Endometrium (tissue), 2 donors: Measurements from ENCODE around the gene ZFP1.
"Not testable (repeated sequence)": the region's sequence is repeated elsewhere in the genome, so short reads cannot be mapped to it uniquely, and the experiment has no call there.

Source experiments
- FAIRE-seq: peaks from 2 replicates; lab custom pipeline; 2012; peaks lifted over from hg19 to GRCh38; lab: Jason Lieb, UNC
- donor health status: control.
- donor health status: control.

Gene ZFP1

DNA sequence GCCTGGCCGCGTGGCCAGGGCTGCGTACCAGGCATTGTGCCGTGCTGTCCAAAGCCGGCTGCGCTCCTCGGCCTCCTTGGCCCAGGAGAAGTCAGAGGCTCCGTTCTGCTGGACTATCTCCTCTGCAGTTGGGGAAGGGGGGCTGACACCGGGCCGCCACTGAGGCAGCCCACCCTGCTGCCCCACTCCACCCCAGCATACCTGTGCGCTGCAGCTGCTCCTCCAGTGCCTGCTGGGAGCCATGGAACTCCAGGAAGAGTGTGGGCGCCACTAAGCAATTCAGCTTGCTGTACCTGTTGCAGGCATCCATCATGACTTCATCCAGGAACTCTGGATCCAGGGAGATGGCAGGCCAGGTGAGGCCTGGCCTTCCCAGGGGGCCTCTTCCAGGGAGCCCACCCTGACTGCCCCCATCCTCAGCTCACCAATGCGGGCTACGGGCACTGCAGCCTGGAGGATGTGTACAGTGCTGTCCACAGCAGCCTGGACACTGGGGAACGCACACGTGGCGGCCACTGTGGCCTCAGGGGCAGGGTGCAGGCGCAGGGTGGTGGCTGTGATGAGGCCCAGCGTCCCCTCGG lies 34.7 kb upstream of the ZFP1 start:
- no peak for FAIRE-seq

DNA sequence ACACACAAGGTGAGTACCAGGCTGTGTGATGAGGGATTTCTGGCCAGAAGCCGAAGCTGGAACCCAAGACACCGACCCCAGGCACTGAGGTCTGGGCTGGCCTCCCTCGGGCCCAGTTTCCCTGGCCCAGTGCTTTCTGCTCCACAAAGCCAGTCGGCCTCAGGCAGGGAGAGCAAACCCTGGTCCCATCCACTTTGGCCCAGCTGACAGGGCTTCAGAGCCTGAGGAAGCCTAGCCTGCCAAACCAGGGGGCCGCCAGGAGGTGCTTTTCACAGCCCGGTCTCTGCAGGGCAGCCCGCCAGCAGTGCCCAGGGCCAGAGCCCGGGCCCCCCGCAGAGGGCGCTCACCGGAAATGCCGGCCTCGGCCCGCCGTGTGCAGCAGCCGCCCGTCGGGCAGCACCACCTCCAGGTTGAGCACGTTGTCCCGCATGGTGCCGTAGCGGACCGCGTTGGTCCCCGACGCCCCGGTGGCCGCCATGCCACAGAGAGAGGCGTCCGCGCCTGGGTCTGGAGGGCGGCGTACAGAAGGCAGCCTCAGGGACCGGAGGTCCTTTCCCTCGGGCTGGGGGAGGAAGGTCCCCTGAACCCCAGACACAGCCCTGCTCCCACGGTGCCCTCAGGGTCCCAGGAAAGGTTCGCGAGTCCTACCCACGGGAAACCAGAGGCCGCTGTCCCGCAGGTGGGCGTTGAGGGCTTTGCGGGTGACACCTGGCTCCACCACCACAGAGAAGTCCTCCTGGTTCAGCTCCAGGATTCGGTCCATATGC lies 34.0 kb upstream of the ZFP1 start:
- no peak for FAIRE-seq

DNA sequence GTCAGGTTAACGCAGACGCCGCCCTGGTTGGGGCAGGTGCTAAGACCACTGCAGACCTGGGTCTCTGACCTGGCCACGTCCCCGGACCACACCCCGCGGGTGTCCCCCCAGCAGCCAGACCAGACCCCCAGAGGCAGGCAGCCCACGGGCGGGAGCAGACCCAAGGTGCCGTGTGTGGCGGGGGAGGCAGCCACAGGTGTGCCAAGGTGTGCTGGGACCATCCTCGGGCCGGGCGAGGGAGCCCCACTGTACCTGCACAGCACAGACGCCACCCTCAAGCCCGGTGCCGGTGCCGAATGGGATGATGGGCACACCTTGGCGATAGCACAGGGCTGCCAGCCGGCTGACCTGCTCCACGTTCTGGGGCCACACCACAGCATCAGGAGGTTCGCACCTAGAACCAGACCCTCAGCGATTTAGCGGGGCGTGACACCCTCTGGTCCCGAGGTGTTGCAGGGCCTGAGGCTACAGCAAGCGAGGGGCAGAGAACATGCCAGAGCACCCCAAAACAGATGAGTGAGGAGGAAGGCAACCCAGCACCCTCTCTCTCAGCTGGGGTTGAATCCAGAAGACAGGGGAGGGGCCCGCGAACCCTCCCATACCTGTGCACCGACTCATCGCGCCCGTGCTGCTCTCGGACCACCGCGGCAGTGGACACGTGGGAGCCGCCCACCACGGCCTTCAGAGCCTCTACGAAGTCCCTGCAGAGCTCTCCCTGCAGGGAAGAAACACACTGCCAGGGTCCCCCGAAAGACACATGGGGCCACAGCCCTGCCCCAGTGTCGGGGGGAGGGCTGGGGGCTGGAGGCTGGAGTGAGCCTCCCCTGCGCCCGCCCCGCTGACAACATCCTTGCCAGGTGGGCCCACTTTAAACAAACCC lies 33.1 kb upstream of the ZFP1 start:
- no peak for FAIRE-seq

DNA sequence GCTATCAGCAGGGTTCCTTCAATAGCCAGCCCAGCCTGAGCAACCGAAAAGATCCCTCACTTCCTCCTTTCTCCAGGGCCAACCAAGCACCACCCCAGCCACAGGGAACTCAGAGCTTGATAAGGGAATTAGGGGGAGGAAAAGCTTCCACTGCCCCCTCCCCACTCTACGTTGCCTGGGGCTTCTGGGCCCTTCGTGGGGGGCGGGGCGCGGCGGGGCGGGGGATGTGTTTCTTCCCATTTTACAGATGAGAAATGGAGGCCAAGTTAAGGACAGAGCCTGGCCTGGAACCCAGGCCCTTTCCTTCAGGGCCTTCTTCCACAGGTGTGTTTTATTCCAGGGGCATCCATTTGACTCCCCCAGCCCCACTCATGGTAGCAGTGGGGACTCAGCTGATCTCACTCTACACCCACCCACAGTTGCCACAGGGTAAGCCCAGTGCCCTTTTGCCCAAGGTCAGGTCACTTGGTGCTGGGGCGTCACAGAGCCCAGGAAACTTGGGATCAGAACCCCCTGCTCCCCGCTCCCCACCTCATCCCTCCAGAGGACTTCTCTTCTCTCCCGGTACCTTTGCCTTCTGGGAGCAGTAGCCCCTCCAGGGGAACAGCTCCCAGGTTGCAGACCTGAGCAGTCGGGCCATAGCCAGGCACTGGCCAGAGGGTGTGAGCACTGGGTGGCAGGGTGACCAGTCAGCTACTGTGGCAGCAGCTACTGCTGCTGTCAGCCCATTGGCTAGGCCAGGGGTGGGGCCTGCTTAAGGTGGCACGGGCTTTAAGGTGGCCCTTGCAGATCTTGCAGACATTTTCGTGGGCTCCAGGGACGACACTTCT lies 32.0 kb upstream of the ZFP1 start, which contains the start of gene LDHD:
Gene LDHD (minus strand): TSS at position 700 of the 830 bp plus-strand sequence. CDS start 60 bp downstream, at position 640.
- no peak for FAIRE-seq

DNA sequence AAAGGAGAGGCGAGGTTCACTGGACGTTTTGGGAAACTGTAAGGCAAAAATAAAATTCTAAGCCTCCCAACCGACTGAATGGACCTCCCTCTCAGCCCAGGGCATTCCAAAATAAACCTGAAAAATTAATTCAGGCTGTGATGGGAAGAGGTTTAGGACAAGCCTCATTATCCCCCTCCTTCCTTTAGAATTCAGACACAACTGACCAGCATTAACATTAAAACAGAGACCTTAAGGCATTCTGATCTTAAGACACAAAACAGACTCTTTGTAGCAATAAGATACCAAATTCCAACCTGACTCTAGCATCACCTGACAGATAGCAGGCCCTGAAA lies 31.4 kb upstream of the ZFP1 start:
- no peak for FAIRE-seq

DNA sequence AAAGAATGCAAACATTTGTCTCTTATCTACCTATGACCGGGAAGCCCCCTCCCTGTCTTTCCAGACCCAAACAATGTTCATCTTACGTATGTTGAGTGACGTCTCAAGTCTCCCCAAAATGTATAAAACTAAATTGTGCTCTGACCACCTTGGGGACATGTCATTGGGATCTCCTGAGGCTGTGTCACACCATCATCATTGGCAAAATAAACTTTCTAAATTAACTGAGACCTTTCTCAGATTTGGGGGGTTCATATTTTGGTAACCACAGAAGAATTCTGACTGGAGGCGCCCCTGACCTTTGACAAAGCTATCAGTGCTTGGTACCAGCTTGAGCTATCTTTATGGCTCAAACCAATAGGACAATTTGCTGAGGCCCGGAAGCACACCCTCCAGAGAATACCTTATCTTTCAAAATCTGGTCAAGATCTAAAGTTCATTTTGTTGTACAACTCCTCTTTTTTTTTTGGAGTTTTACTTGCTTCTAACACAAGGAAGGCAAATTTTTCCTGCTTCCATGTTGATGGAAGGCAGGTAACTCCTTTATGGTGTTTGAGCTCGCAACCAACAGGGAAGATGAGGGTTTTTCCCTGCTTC lies 29.3 kb upstream of the ZFP1 start:
- no peak for FAIRE-seq

DNA sequence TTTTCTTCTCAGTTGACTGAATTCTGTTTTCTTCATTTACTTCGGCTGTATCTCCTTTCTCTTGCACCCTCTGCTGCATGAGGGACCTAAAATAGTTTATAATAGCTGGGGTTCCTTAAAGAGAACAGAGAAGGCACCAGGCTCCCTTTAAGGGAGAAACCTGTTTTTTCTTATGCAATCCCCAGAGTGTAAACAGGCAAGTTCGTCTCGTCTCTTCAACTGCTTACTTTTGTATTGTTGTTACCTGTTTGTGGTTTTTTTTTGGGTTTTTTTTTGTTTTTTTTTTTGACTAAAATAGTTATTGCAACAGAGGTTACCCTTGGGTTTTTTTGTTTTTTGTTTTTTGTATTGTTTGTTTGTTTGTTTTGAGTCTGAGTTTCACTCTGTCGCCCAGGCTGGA lies 28.1 kb upstream of the ZFP1 start:
- no peak for FAIRE-seq

DNA sequence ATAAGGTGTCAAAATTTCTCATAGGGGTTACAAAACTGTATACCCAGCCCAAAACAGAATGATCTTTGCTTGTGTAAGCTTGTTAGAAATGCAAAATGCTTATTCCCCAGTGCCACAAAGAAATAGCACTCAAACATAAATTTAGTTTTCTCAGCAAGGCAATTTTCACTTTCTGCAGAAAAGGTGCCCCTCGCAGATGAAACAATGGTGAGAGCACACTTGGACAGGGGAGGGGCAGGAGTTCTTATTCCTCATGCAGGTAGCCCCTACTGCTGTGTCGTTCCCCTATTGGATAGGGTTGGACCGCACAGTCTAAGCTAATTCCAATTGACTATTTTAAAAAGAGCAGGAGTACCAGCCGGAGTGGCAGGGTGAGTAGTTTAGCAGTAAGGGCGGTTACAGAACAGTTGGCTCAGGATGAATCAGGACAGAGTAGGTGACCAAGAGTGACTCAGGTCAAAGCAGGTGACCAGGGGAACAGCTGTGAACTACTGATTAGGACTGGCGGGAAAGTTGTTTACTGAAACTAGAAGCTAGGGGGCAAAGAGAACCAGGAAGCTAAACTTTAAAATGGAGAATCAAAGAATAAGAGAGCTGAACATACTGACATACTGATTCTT lies 26.3 kb upstream of the ZFP1 start:
- no peak for FAIRE-seq

DNA sequence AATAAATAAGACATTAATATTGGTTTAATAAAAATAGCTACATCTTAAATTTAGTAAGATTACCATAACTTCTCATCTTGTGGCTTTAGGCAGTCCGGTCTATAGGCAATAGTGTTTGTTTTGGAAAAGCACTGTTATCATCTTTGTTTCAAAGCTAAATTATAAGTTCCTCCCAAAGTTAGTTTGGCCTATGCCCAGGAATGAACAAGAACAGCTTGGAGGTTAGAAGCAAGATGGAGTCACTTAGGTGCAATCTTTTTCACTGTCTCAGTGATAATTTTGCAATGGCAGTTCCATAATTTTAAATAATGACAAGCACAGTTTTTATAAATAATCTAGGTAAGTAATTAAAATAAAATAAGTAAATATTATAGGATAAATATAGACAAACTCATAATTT lies 25.7 kb upstream of the ZFP1 start:
- no peak for FAIRE-seq

DNA sequence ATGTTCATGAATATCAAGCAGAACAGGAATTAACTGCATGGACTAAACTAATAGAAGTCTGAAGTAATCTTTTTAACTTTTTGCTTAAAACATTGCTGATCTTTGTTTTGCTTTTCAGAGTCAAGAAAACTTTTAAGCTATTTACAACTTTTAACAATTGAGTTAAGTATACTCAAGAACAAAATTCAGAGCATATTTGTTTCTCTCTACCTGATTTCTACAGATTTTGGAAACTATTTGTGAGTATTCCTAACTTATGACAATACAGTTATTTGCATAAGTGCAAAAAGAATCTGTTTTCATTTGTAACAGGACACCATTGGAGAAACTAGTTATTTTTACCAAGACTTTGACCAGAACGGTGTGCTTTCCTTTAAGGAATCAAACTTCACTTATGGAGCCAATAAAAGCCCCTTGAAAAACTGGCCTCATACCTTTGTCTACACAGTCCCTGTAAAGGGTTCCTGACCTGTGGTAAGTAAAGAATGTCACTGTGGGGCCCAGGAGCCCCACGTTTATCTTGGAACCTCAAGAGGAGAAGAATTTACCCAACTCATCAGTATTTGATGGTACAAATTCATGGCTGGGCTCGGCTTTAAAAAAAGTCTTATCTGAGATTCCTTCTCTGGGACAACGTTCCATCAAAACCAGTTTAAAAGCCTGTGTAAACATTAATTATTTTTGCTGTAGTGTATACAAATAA lies 20.5 kb upstream of the ZFP1 start:
- no peak for FAIRE-seq

DNA sequence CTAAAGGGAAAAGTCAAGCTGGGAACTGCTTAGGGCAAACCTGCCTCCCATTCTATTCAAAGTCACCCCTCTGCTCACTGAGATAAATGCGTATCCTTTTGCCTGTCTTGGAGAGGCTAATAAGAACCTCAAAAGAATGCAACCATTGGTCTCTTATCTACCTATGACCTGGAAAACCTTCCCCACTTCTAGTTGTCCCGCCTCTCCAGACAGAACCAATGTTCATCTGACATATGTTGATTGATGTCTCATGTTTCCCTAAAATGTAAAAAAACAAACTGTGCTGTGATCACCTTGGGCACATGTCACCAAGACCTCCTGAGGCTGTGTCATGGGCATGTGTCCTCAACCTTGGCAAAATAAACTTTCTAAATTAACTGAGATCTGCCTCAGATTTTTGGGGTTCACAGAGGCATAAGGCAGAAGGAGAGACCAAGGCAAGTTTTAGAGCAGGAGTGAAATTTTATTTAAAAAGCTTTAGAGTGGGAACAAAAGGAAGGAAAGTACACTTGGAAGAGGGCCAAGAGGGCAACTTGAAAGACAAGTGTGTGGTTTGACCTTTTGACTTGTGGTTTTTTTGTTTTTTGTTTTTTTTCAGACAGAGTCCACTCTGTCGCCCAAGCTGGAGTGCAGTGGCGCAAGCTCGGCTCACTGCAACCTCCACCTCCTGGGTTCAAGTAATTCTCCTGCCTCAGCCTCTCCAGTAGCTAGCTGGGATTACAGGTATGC lies 18.7 kb upstream of the ZFP1 start:
- not testable (repeated sequence) for FAIRE-seq

DNA sequence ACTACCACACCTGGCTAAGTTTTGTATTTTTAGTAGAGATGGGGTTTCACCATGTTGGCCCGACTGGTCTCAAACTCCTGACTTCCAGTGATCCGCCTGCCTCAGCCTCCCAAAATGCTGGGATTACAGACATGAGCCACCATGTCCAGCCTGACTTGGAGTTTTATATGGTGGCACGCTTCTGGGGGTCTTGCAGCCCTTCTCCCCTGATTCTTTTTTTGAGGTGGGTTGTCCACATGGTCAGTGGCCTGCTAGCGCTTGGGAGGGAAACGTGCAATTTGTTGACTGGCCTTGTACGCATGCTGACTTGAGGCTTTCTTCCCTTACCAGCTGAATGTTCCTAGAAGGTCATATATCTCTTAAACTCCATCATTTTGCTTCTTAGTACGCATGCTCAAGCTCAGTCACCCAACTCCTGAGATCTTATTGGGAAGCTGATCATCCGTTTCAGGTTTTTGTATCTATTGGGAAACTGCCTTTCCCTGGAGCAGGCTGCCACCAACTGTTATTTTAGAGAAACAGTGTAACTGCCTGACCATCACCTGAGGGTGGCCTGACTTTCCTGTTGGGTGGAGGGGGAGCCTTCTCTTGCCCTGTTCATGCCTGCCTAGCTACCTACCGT lies 18.1 kb upstream of the ZFP1 start:
- no peak for FAIRE-seq

DNA sequence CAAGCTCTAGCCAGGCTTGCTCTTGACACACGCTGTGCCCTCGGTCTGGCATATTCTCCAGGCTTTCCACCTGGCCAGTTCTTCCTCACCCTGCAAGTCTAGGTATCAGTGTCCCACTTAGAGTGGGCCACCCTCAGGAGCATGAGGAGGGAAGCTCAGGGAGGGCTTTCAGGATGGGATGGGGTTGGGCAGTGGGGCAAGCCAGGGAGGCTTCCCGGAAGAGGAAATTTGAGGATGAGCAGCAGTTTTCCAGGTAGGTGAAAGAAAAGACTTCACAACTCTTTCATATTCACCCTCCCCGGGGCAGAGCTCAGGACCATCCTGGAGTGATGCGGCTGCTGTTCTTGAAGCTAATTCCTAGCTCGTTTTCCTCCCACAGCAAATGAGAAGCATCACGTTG lies 17.2 kb upstream of the ZFP1 start:
- FAIRE-seq, result no peak

DNA sequence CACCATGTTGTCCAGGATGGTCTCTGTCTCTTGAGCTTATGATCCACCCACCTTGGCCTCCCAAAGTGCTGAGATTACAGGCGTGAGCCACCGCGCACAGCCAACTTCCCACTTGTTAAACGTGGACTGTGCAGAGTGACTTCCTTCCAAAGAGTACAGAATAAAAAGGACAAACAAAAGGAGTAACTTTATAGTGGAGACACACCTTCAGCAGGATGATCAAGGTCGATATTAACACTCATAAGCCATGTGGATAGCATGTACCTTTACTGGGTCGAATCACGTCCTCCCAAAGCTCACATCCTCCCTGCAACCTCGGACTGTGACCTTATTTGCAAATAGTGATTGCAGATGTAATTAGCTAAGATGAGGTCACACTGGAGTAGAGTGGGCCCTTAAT lies 10.1 kb upstream of the ZFP1 start:
- no peak for FAIRE-seq

DNA sequence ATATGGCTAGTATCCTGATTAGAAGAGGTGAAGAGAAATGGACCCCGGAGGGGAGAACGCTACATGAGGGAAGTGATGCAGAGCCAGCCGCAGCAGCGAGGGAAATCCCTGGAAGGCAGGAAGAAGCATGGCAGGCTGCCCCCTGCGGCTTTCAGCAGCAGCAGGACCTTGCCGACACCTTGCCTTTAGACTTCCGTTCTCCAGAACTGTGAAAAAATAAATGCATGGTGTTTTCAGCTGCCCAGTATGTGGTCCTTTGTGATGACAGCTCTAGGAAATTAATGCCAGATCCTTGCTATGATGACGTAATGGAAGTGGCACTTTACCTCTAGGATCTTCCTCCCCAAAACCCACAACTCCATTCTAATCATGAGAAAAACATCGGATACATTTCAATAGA lies 9.7 kb upstream of the ZFP1 start:
- no peak for FAIRE-seq

DNA sequence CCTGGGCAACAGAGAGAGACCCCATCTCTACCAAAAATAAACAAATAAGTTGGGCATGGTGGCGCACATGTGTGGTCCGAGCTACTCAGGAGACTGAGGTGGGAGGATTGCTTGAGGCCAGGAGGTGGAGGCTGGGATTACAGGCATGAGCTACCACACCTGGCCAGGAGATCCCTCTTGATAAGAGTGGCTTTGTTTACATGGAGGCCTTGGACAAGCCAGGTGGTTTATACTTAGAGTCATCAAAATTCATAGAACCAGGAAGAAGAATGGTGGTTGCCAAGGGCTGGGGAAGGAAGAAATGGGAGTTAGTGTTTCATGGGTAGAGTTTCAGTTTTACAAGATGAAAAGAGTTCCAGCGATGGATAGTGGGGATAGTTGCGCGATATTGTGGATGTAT lies 8.8 kb upstream of the ZFP1 start:
- no peak for FAIRE-seq

DNA sequence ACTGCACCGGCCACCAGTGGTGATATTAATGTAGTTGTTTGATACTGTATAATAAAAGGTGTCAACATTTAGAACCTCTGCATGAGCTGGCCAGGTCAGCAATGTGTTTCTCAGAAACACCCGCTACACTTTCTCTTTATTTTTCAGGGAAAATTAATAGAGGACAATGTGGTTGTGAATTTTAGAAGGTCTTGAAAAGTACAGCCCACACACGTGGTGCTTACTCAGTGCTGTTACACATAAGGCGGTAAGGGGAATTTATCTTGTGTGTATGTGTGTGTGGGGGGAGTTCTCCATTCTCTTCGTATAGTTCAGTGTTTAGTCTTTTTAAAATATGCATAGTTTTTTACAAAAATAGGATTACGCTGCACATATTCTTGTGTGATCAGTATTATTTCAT lies 4.4 kb upstream of the ZFP1 start:
- FAIRE-seq, result no peak

DNA sequence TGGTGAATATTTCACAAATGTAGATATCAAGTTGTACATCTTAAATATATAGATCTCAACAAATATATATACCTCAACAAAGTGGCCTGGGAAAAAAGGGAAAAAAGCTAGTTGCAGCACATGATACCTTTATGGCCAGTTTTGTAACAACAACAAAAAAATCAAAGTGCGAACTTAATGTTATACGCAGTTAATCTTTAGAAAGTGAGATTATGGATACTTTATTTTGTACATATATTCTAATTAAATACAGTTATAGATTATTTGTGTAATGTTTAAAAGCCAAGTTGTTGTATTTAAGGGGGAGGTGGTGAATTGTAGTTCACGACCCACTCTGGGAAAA lies 385 bp upstream of the ZFP1 start:
- no peak for FAIRE-seq

DNA sequence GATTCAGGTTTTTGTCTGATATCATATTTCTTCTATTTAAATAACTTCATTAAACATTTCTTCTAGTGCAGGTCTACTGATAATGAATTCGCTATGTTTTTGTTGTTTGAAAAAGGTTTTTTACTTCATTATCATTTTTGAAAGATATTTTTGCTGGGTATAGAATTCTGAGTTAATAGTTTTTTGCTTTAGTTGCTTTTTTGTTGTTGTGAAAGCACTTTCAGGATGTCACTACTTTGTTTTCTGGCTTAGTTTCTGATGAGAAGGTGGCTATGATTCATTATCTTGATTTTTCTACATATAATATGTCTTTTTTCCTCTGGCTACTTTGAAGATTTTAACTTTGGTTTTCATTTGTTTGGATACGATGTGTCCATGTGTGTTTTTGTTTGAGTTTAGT lies 3.5 kb downstream of the ZFP1 start:
- no peak for FAIRE-seq

DNA sequence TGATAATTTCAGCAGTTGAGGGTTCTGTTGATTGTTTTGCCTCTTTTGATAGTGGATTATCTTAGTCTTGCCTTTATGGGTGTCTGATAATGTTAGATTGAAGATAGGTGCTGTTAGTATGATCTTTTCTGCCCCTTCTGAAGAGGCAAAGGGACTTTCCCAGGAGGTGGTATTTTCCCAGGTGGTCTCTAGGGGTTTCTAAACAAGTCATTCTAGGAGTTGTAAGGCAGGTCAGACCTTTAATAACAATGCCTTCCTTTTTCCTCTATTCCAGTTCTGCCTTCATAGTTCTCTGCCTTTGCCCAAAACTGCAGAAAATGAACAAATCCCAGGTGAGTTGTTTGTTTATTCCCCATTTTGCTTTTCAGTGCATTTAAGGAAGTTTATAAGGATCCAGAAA lies 4.3 kb downstream of the ZFP1 start:
- FAIRE-seq, result no peak
